ENCODE measurements around the gene ACTN1. TPM values are rescaled to one million over a fixed set of nuclear protein-coding genes. Genes with fewer than 3 reads are reported as not detected.

ACTN1 gene
- polyA plus RNA-seq, 3 donors, result 41.4 to 75.0 (median 69.4) TPM

DNA sequence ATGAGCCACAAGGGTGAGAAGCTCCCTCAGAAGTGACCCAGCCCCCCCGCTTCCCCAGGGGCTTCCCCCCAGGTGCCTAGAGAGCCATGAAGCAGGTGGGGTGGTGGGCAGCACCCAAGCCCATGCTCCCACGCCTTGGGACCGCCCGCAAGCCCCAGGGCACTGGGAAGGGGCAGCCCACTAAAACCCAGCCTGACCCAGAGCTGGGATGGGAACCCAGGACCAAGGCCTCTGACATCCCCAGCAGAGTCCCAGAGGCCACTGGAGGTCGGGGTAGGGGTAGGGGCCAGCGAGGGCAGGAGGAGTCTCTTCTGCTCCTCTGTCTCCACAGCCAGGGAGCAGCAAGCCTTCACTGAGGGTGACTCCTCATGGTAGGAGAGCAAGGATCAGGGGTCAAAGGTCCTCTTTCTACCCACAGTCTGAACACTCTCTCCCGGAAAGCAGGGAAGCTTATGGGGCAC is 99.8 kb downstream of the ACTN1 start:
- H3K27ac Mint-ChIP-seq, result no peak overlapping the region
- no peaks in the 10 kb centered on the region for H3K9me3 ChIP-seq (replicated peaks in 1 of 2; ENCODE audit: control insufficient read depth in 1 of 2, insufficient read depth in 1 of 2, low read length in 2 of 2)
- peaks cover 87 to 98% of the 10 kb centered on the region in 2 donors for H3K36me3 Mint-ChIP-seq
- H3K27ac ChIP-seq (ENCODE audit: low read depth in 1 of 2, low read length in 2 of 2), result no peak overlapping the region
- no peak overlapping the region for H3K4me3 Mint-ChIP-seq
- H4K20me1 ChIP-seq (ENCODE audit: insufficient read depth, low read length), result no peaks in the 10 kb centered on the region
- no peaks in the 10 kb centered on the region for H3K4me1 Mint-ChIP-seq
- H3K36me3 ChIP-seq (replicated peaks in 1 of 2; ENCODE audit: control insufficient read depth in 1 of 2, insufficient read depth in 2 of 2, low read length in 2 of 2), result peaks cover 96 to 99% of the 10 kb centered on the region in 2 donors
- no peaks in the 10 kb centered on the region for H3K79me2 ChIP-seq (ENCODE audit: insufficient read depth, low read length)
- no peaks in the 10 kb centered on the region for H3K27me3 Mint-ChIP-seq (ENCODE audit: low read depth in 3 of 3)
- H3K27me3 ChIP-seq (ENCODE audit: control insufficient read depth in 2 of 2, insufficient read depth in 2 of 2, low read length in 2 of 2), result no peaks in the 10 kb centered on the region
- no peaks in the 10 kb centered on the region for H3K4me1 ChIP-seq (ENCODE audit: control insufficient read depth in 1 of 2, insufficient read depth in 2 of 2, low read length in 2 of 2)
- H3K4me2 ChIP-seq (replicated peaks; ENCODE audit: extremely low read depth, low read length, poor library complexity, severe bottlenecking), result no peak overlapping the region
- no peak for DNase-seq
- 100% methylated on average over 1 of the region's 7 CpGs for WGBS (ENCODE audit: insufficient coverage)
- no peak overlapping the region for H2AFZ ChIP-seq (ENCODE audit: insufficient read depth, low read depth, low read length, poor library complexity, severe bottlenecking)
- TF ChIP-seq, protein P1, sequence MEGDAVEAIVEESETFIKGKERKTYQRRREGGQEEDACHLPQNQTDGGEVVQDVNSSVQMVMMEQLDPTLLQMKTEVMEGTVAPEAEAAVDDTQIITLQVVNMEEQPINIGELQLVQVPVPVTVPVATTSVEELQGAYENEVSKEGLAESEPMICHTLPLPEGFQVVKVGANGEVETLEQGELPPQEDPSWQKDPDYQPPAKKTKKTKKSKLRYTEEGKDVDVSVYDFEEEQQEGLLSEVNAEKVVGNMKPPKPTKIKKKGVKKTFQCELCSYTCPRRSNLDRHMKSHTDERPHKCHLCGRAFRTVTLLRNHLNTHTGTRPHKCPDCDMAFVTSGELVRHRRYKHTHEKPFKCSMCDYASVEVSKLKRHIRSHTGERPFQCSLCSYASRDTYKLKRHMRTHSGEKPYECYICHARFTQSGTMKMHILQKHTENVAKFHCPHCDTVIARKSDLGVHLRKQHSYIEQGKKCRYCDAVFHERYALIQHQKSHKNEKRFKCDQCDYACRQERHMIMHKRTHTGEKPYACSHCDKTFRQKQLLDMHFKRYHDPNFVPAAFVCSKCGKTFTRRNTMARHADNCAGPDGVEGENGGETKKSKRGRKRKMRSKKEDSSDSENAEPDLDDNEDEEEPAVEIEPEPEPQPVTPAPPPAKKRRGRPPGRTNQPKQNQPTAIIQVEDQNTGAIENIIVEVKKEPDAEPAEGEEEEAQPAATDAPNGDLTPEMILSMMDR (IDR thresholded peaks at IDR 0.05), result no peak
- H3K4me3 ChIP-seq (replicated peaks in 1 of 3; ENCODE audit: low read depth in 2 of 3, low read length in 3 of 3), result no peak overlapping the region
- no peaks in the 10 kb centered on the region for H3K9me3 Mint-ChIP-seq
- intact Hi-C loops (cut with micrococcal nuclease), result no loop called here
- H3K9ac ChIP-seq (ENCODE audit: insufficient read depth, low read length, poor library complexity, severe bottlenecking), result no peak overlapping the region

DNA sequence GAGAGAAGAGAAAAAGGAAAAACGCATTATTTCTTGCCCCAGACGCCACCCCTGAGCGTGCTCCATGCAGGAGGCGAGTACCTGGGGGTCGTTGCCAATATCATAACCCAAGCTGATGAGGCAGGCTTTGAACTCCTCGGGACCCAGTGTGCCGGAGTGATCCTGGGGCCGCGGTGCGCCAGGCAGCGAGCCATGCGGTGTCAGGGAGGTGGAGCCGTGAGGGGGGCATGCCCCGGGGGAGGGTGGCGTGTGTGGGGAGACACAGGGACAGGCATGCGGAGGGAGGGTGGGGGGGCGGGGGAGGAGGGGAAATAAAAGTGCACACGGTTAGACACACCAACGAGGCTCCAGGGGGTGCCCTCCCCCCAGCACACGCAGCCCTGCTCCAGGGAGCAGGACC is 100.2 kb downstream of the ACTN1 start:
- Mint-ChIP-seq H3K4me1 (no peaks in the 10 kb centered on the region), H3K9me3 (no peaks in the 10 kb centered on the region), H3K27me3 (ENCODE audit: low read depth in 3 of 3) (no peaks in the 10 kb centered on the region), H3K36me3 (peaks cover 85 to 98% of the 10 kb centered on the region in 2 donors), H3K27ac (no peak overlapping the region), H3K4me3 (no peak overlapping the region)
- DNase-seq, result no peak
- no peak overlapping the region for H2AFZ ChIP-seq (ENCODE audit: insufficient read depth, low read depth, low read length, poor library complexity, severe bottlenecking)
- H3K27me3 ChIP-seq (ENCODE audit: control insufficient read depth in 2 of 2, insufficient read depth in 2 of 2, low read length in 2 of 2), result no peaks in the 10 kb centered on the region
- H3K4me1 ChIP-seq (ENCODE audit: control insufficient read depth in 1 of 2, insufficient read depth in 2 of 2, low read length in 2 of 2), result no peaks in the 10 kb centered on the region
- no peak overlapping the region for H3K4me2 ChIP-seq (replicated peaks; ENCODE audit: extremely low read depth, low read length, poor library complexity, severe bottlenecking)
- no peak overlapping the region for H3K4me3 ChIP-seq (replicated peaks in 1 of 3; ENCODE audit: low read depth in 2 of 3, low read length in 3 of 3)
- no peak overlapping the region for H3K9ac ChIP-seq (ENCODE audit: insufficient read depth, low read length, poor library complexity, severe bottlenecking)
- TF ChIP-seq, protein P1 (IDR thresholded peaks at IDR 0.05), result no peak
- H3K79me2 ChIP-seq (ENCODE audit: insufficient read depth, low read length), result no peaks in the 10 kb centered on the region
- 100% methylated on average over 6 of the region's 20 CpGs for WGBS (ENCODE audit: insufficient coverage)
- no peak overlapping the region for H3K27ac ChIP-seq (ENCODE audit: low read depth in 1 of 2, low read length in 2 of 2)
- no peaks in the 10 kb centered on the region for H4K20me1 ChIP-seq (ENCODE audit: insufficient read depth, low read length)
- intact Hi-C loops (cut with micrococcal nuclease), result no loop called here
- no peaks in the 10 kb centered on the region for H3K9me3 ChIP-seq (replicated peaks in 1 of 2; ENCODE audit: control insufficient read depth in 1 of 2, insufficient read depth in 1 of 2, low read length in 2 of 2)
- H3K36me3 ChIP-seq (replicated peaks in 1 of 2; ENCODE audit: control insufficient read depth in 1 of 2, insufficient read depth in 2 of 2, low read length in 2 of 2), result peaks cover 96 to 99% of the 10 kb centered on the region in 2 donors

All from CD14-positive monocyte (primary cell).